ENCODE results near the gene RNF130. TPM values are rescaled to one million over a fixed set of nuclear protein-coding genes. Genes with fewer than 3 reads are reported as not detected.

Gene RNF130
- total and polyA plus RNA-seq, 4 donors, result 75.9 to 123 (median 90.8) TPM

- Histone ChIP-seq H3K4me3 (no peak overlapping the region), H3K9ac (ENCODE audit: insufficient read depth in 1 of 2, low read length in 2 of 2) (no peak overlapping the region), H3K4me1 (ENCODE audit: control insufficient read depth in 5 of 5, insufficient read depth in 5 of 5, low read length in 5 of 5) (no peaks in the 10 kb centered on the region), H3K27me3 (ENCODE audit: control insufficient read depth in 3 of 3, insufficient read depth in 3 of 3, low read length in 2 of 3) (no peaks in the 10 kb centered on the region), H3K9me3 (ENCODE audit: control insufficient read depth in 4 of 4, insufficient read depth in 3 of 4, low read length in 3 of 4) (no peaks in the 10 kb centered on the region), H3K27ac (ENCODE audit: low read depth in 1 of 2, low read length in 1 of 2) (no peak overlapping the region), H3K36me3 (ENCODE audit: control insufficient read depth in 4 of 4, insufficient read depth in 4 of 4, low read length in 4 of 4) (no peaks in the 10 kb centered on the region)
- no peak for TF ChIP-seq CTCF (IDR thresholded peaks at IDR 0.05; ENCODE audit: control extremely low read depth, extremely low read depth)
- ATAC-seq (ENCODE audit: insufficient read depth, low FRiP score) (no peak), DNase-seq (no peak)
- 87 to 93% methylated on average over 10 of the region's 10 CpGs for WGBS, 2 donors
These were observed 25.1 kb upstream of the RNF130 start for GRCh38 chr5:180096616-180097015.

- Histone ChIP-seq H3K9me3 (ENCODE audit: control insufficient read depth in 4 of 4, insufficient read depth in 3 of 4, low read length in 3 of 4) (no peaks in the 10 kb centered on the region), H3K4me3 (no peak overlapping the region), H3K27ac (ENCODE audit: low read depth in 1 of 2, low read length in 1 of 2) (no peak overlapping the region), H3K4me1 (ENCODE audit: control insufficient read depth in 5 of 5, insufficient read depth in 5 of 5, low read length in 5 of 5) (peaks cover 0 to 3% (median 0%) of the 10 kb centered on the region in 5 donors), H3K9ac (ENCODE audit: insufficient read depth in 1 of 2, low read length in 2 of 2) (no peak overlapping the region), H3K27me3 (ENCODE audit: control insufficient read depth in 3 of 3, insufficient read depth in 3 of 3, low read length in 2 of 3) (no peaks in the 10 kb centered on the region), H3K36me3 (ENCODE audit: control insufficient read depth in 4 of 4, insufficient read depth in 4 of 4, low read length in 4 of 4) (no peaks in the 10 kb centered on the region)
- WGBS, 2 donors, result 66 to 82% methylated on average over 9 of the region's 9 CpGs
- TF ChIP-seq CTCF (IDR thresholded peaks at IDR 0.05; ENCODE audit: control extremely low read depth, extremely low read depth), result no peak
- DNase-seq (peak in 1 of 3 donors; percentile 1), ATAC-seq (ENCODE audit: insufficient read depth, low FRiP score) (no peak)
These were observed 24.0 kb upstream of the RNF130 start for GRCh38 chr5:180095545-180095944.

DNA sequence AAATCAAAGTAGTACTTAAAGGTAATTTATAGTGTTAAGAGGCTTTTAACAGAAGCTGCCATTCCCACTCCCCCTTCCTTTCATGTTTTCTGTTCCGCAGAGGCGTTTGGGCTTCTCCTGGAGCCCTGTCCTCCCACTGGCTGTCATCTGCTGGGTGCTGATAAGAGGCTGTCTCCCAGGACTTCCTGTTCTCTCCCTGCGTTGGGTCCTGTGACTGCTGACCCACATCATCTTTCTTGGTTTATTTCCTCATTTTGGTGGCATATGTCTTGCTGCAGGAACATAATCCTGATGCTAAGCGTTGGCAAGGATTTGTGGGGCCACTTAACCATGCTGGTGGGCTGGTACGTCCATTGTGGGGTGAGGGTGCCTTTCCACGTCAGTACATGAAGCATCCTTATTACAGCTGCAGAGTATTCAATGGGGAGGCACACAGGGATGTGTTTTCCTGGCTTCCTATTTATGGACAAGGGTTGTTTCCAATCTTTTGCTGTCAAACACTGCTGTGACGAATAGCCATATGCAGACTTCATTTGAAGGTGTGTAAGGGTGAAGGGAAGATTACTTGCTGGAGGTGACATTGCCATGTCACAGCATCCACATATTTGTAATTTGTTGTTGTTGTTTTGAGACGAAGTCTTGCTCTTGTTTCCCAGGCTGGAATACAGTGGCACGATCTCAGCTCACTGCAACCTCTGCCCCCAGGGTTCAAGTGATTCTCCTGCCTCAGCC lies 22.3 kb upstream of the RNF130 start:
- TF ChIP-seq CTCF (IDR thresholded peaks at IDR 0.05; ENCODE audit: control extremely low read depth, extremely low read depth), result no peak
- no peak overlapping the region for H3K4me3 ChIP-seq
- peaks cover 0 to 3% (median 0%) of the 10 kb centered on the region in 5 donors for H3K4me1 ChIP-seq (ENCODE audit: control insufficient read depth in 5 of 5, insufficient read depth in 5 of 5, low read length in 5 of 5)
- no peak overlapping the region for H3K9ac ChIP-seq (ENCODE audit: insufficient read depth in 1 of 2, low read length in 2 of 2)
- no peaks in the 10 kb centered on the region for H3K36me3 ChIP-seq (ENCODE audit: control insufficient read depth in 4 of 4, insufficient read depth in 4 of 4, low read length in 4 of 4)
- peak in 2 of 3 donors; percentile 11 to 20 for DNase-seq
- no peaks in the 10 kb centered on the region for H3K27me3 ChIP-seq (ENCODE audit: control insufficient read depth in 3 of 3, insufficient read depth in 3 of 3, low read length in 2 of 3)
- no peak overlapping the region for H3K27ac ChIP-seq (ENCODE audit: low read depth in 1 of 2, low read length in 1 of 2)
- ATAC-seq (ENCODE audit: insufficient read depth, low FRiP score), result peak; percentile 27
- no peaks in the 10 kb centered on the region for H3K9me3 ChIP-seq (ENCODE audit: control insufficient read depth in 4 of 4, insufficient read depth in 3 of 4, low read length in 3 of 4)
- WGBS, 2 donors, result 38 to 54% methylated on average over 9 of the region's 9 CpGs
